ENCODE results near the gene KCNQ1. TPM values are rescaled to one million over a fixed set of nuclear protein-coding genes. Genes with fewer than 3 reads are reported as not detected.
A peak's percentile ranks its signal among the peaks of the same experiment; 100 is the strongest.

KCNQ1 gene
- total and polyA plus RNA-seq, 7 experiments from 2014 or later: 14.7 to 46.4 (median 36.9) TPM

DNA sequence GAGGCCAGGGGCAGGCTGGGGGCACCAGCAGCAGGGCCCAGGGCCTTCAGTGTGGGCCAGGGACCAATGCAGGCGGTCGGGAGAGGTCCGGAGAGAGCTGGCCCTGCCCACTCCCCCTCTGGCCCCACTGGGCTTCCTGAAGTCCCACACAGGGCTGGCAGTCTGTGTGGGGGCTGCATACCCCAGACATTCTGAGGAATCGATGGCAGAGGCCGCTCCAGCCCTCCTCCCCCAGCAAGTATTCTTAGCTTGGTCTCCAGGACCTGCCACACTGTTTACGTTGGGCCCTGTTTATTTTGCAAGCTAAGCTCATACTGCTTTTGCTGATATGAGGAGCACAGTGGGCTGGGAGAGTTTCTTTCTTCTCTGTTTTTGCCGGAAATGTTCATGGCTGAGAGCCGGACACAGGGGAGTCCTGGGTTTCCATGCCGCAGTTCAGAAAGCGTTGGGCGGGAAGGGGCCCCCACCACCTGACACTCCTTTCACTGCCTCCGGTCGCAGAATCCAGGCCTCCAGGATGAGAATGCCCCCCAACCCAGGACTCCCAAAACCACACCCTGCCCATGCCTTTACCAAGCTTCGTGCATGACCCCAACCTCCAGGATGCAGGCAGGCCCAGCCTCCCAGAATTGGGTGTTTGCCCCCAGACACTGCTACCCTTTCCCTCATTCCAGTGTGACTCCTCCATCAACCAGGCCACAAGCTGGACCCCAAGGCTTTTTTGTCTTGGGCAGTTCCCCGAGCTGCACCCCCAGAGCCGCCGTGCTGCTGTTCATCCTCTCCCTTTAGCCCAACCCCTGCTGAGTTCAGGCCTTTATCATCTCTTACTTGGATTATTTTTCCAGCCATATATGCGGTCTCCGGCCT is 336.8 kb downstream of the KCNQ1 start:
- H3K27me3 ChIP-seq (ENCODE audit: control insufficient read depth in 2 of 2, insufficient read depth in 2 of 2, low read length in 2 of 2): no peaks in the 10 kb centered on the region
- Mint-ChIP-seq H3K36me3 (peaks cover 0 to 32% (median 18%) of the 10 kb centered on the region in 5 donors), H3K4me3 (no peak overlapping the region), H3K4me1 (peaks cover 0 to 11% (median 1%) of the 10 kb centered on the region in 7 donors), H3K9me3 (peaks cover 0 to 2% (median 0%) of the 10 kb centered on the region in 11 donors), H3K27ac (peak overlapping the region in 1 of 9 donors; percentile 8), H3K27me3 (peaks cover 0 to 22% (median 0%) of the 10 kb centered on the region in 5 donors)
- H3K4me1 ChIP-seq (ENCODE audit: control insufficient read depth in 2 of 2, insufficient read depth in 2 of 2, low read length in 2 of 2): no peaks in the 10 kb centered on the region
- H3K4me3 ChIP-seq (ENCODE audit: low read length): no peak overlapping the region
- ChIA-PET POLR2A (no interaction called here), CTCF (no interaction called here)
- intact Hi-C loops (cut with micrococcal nuclease): no loop called here
- peaks cover 0 to 30% (median 0%) of the 10 kb centered on the region in 3 experiments for H3K36me3 ChIP-seq (ENCODE audit: control insufficient read depth in 2 of 3, insufficient read depth in 3 of 3, low read length in 3 of 3)
- H3K9me3 ChIP-seq (ENCODE audit: control insufficient read depth in 2 of 3, low read length in 3 of 3): no peaks in the 10 kb centered on the region
- no peak overlapping the region for H3K27ac ChIP-seq (ENCODE audit: low read depth, low read length)
- DNase-seq (peak in 2 of 9 donors; percentile 3 to 12), ATAC-seq (no peak)

DNA sequence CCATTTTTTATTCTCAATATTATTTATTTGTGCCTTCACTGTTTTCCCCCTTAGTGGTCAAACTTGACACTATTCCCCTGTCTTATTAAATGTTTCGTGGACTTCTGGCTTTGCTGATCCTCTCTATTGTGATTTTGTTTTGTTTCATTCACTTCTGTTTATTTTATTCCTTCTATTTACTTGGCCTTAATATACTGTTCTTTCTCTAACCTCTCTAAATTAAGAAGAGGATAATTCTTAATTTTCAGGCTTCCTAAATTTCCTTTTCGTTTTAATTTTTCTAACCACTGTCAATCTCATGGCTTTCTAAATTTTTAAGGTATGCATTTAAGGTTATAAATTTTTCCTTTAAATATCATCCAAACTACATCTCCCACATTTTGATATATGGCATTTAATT is 338.0 kb downstream of the KCNQ1 start:
- POLR2A ChIA-PET: no interaction called here
- H3K27me3 ChIP-seq (ENCODE audit: control insufficient read depth in 2 of 2, insufficient read depth in 2 of 2, low read length in 2 of 2): no peaks in the 10 kb centered on the region
- H3K36me3 Mint-ChIP-seq: peaks cover 0 to 25% (median 18%) of the 10 kb centered on the region in 5 donors

DNA sequence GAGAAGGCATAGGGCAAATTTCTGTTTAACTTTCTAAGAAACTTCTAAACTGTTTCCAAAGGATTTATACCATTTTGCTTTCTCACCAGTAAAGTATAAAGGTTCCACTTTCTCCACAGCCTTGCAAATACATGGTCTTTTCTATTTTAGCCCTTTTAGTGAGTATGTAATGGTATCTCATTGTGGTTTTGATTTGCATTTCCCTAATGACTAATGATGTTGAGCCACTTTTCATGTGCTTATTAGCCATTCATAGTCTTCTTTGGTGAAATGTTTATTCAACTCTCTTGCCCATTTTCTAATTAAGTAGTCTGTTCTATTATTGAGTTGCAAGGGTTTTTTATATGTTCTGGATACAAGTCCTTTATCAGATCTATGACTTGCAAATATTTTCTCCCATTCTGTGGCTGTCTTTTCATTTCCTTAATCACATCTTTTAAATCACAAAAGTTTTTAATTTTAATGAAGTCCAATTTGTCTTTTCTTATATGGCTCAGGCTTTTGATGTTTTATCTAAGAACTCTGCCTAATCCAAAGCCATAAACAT is 338.8 kb downstream of the KCNQ1 start:
- no peak overlapping the region for H3K27ac Mint-ChIP-seq
- DNase-seq: no peak

More for the DNA sequence above, 338.0 kb downstream of the KCNQ1 start:
- Histone ChIP-seq H3K9me3 (ENCODE audit: control insufficient read depth in 2 of 3, low read length in 3 of 3) (no peaks in the 10 kb centered on the region), H3K4me3 (ENCODE audit: low read length) (no peak overlapping the region), H3K36me3 (ENCODE audit: control insufficient read depth in 2 of 3, insufficient read depth in 3 of 3, low read length in 3 of 3) (peaks cover 0 to 22% (median 0%) of the 10 kb centered on the region in 3 experiments), H3K4me1 (ENCODE audit: control insufficient read depth in 2 of 2, insufficient read depth in 2 of 2, low read length in 2 of 2) (no peaks in the 10 kb centered on the region), H3K27ac (ENCODE audit: low read depth, low read length) (no peak overlapping the region)
- CTCF ChIA-PET: no interaction called here
- intact Hi-C loops (cut with micrococcal nuclease): no loop called here
- H3K9me3 Mint-ChIP-seq: peaks cover 0 to 2% (median 0%) of the 10 kb centered on the region in 11 donors
- peaks cover 0 to 11% (median 1%) of the 10 kb centered on the region in 7 donors for H3K4me1 Mint-ChIP-seq
- ATAC-seq (no peak), DNase-seq (no peak)
- H3K4me3 Mint-ChIP-seq: no peak overlapping the region
- H3K27ac Mint-ChIP-seq: peak overlapping the region in 2 of 9 donors; percentile 14 to 19
- peaks cover 0 to 27% (median 0%) of the 10 kb centered on the region in 5 donors for H3K27me3 Mint-ChIP-seq

DNA sequence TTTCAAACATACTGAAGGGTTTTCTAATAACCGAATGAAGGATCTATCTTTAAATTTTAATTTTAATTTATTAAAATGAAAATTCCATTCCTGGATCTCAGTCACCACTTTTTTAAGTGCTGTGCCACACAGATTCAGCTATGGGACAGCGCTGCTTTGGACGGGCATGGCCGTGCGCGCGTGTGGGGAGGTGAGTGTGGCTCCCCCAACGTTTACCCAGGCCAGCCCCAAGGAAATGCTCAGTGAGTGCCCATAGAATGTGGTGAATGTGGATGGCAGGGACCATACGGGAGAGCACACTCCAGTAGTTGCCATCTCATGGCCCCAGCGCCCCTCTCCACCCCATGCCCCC is 343.0 kb downstream of the KCNQ1 start:
- Mint-ChIP-seq H3K27me3 (peaks cover 0 to 29% (median 0%) of the 10 kb centered on the region in 5 donors), H3K36me3 (peaks cover 0 to 15% (median 10%) of the 10 kb centered on the region in 5 donors), H3K27ac (no peak overlapping the region), H3K9me3 (no peaks in the 10 kb centered on the region), H3K4me3 (no peak overlapping the region), H3K4me1 (peaks cover 0 to 18% (median 6%) of the 10 kb centered on the region in 7 donors)
- ChIA-PET CTCF (no interaction called here), POLR2A (no interaction called here)
- Histone ChIP-seq H3K4me3 (ENCODE audit: low read length) (no peak overlapping the region), H3K27me3 (ENCODE audit: control insufficient read depth in 2 of 2, insufficient read depth in 2 of 2, low read length in 2 of 2) (no peaks in the 10 kb centered on the region), H3K4me1 (ENCODE audit: control insufficient read depth in 2 of 2, insufficient read depth in 2 of 2, low read length in 2 of 2) (no peaks in the 10 kb centered on the region), H3K27ac (ENCODE audit: low read depth, low read length) (no peak overlapping the region), H3K9me3 (ENCODE audit: control insufficient read depth in 2 of 3, low read length in 3 of 3) (no peaks in the 10 kb centered on the region), H3K36me3 (ENCODE audit: control insufficient read depth in 2 of 3, insufficient read depth in 3 of 3, low read length in 3 of 3) (no peaks in the 10 kb centered on the region)
- intact Hi-C loops (cut with micrococcal nuclease): no loop called here
- ATAC-seq (no peak), DNase-seq (no peak)

More for the DNA sequence above, 338.8 kb downstream of the KCNQ1 start:
- peaks cover 0 to 27% (median 0%) of the 10 kb centered on the region in 5 donors for H3K27me3 Mint-ChIP-seq
- ATAC-seq: peak; percentile 37
- Histone ChIP-seq H3K27me3 (ENCODE audit: control insufficient read depth in 2 of 2, insufficient read depth in 2 of 2, low read length in 2 of 2) (no peaks in the 10 kb centered on the region), H3K9me3 (ENCODE audit: control insufficient read depth in 2 of 3, low read length in 3 of 3) (no peaks in the 10 kb centered on the region), H3K36me3 (ENCODE audit: control insufficient read depth in 2 of 3, insufficient read depth in 3 of 3, low read length in 3 of 3) (peaks cover 0 to 14% (median 0%) of the 10 kb centered on the region in 3 experiments), H3K4me1 (ENCODE audit: control insufficient read depth in 2 of 2, insufficient read depth in 2 of 2, low read length in 2 of 2) (no peaks in the 10 kb centered on the region), H3K4me3 (ENCODE audit: low read length) (no peak overlapping the region), H3K27ac (ENCODE audit: low read depth, low read length) (no peak overlapping the region)
- ChIA-PET CTCF (no interaction called here), POLR2A (no interaction called here)
- H3K36me3 Mint-ChIP-seq: peaks cover 0 to 23% (median 18%) of the 10 kb centered on the region in 5 donors
- intact Hi-C loops (cut with micrococcal nuclease): no loop called here
- peaks cover 0 to 11% (median 1%) of the 10 kb centered on the region in 7 donors for H3K4me1 Mint-ChIP-seq
- peaks cover 0 to 2% (median 0%) of the 10 kb centered on the region in 11 donors for H3K9me3 Mint-ChIP-seq
- no peak overlapping the region for H3K4me3 Mint-ChIP-seq

DNA sequence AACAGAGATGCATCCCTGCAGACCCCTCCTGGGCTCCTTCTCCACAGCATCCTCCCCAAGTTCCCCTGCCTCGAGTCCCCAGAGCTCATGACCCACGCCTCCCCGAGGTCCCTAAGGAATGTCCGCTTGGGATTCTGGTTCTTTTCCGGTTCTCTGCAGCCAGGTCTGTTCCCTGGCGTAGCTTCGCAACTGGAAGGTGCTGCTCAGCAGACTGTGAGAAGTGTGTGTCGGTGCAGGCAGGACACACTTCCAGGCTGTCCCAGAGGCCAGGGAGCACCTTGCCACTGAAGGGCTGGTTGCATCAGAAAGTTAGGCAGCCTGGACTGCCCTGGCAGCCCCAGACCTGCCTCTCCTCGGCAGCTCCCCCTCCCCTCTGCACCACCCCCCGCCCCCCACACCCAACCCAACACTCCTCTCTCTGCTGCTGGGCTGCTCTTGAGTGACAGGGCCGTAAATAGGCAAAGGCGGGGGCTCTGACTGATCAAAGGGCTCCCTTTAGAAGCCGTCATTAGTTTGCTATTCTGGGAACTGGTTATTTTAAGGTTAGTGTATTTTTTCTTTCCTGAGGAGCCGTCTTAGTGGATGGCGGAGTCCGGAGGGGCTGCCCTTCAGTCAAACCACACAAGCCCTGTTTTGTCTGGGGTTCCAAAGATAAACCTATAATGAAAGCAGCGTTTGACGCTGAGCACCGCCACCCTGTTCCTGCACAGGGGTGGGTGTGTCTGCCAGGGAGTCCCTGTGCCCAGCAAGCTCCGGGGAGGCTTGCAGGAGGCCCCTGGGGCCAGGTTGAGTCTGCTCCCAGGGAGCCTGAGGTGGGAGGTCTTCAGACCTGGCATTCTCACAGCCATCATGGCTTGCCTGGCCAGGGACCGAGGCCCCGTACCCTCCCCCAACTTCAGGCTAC is 343.6 kb downstream of the KCNQ1 start:
- ATAC-seq: no peak
- peak in 2 of 9 donors; percentile 1 to 15 for DNase-seq
- Mint-ChIP-seq H3K27ac (peak overlapping the region in 1 of 9 donors; percentile 28), H3K4me3 (no peak overlapping the region), H3K36me3 (peaks cover 0 to 11% (median 8%) of the 10 kb centered on the region in 5 donors), H3K9me3 (no peaks in the 10 kb centered on the region), H3K4me1 (peaks cover 0 to 13% (median 5%) of the 10 kb centered on the region in 7 donors), H3K27me3 (peaks cover 0 to 26% (median 0%) of the 10 kb centered on the region in 5 donors)
- no peaks in the 10 kb centered on the region for H3K36me3 ChIP-seq (ENCODE audit: control insufficient read depth in 2 of 3, insufficient read depth in 3 of 3, low read length in 3 of 3)
- no peak overlapping the region for H3K27ac ChIP-seq (ENCODE audit: low read depth, low read length)
- intact Hi-C loops (cut with micrococcal nuclease): no loop called here
- H3K4me1 ChIP-seq (ENCODE audit: control insufficient read depth in 2 of 2, insufficient read depth in 2 of 2, low read length in 2 of 2): no peaks in the 10 kb centered on the region
- H3K27me3 ChIP-seq (ENCODE audit: control insufficient read depth in 2 of 2, insufficient read depth in 2 of 2, low read length in 2 of 2): no peaks in the 10 kb centered on the region
- no peaks in the 10 kb centered on the region for H3K9me3 ChIP-seq (ENCODE audit: control insufficient read depth in 2 of 3, low read length in 3 of 3)
- no peak overlapping the region for H3K4me3 ChIP-seq (ENCODE audit: low read length)
- ChIA-PET POLR2A (no interaction called here), CTCF (interaction anchor here (0.7 kb wide), 1 partner anchor 1469 kb away, joined by 3 read pairs; no protein-coding TSS in a partner anchor)

DNA sequence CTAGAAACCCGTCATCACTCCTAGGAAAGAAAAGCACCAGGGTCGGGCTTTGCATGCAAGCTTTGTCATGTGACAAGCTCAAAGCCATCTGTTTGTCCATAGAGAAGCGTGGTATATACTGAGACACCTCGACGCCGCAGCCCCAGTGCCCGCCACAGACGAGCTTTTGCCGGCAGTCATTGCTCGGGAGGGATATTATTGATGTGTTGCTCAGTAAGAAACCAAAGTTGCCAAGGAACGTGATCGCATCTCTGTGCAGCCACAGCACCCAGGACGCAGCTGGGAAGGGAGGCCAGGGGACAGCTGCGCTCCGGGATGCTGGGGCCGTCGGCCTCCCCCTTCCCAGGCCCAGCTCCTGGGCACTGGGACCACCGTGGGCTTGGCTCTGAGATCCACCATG is 344.5 kb downstream of the KCNQ1 start:
- Mint-ChIP-seq H3K4me3 (peak overlapping the region in 3 of 10 donors; percentile 29 to 83 (median 45)), H3K4me1 (peaks cover 0 to 13% (median 5%) of the 10 kb centered on the region in 7 donors), H3K36me3 (peaks cover 0 to 15% (median 8%) of the 10 kb centered on the region in 5 donors), H3K27me3 (peaks cover 0 to 19% (median 0%) of the 10 kb centered on the region in 5 donors), H3K27ac (peak overlapping the region in 1 of 9 donors; percentile 43), H3K9me3 (no peaks in the 10 kb centered on the region)
- no peaks in the 10 kb centered on the region for H3K36me3 ChIP-seq (ENCODE audit: control insufficient read depth in 2 of 3, insufficient read depth in 3 of 3, low read length in 3 of 3)
- no peaks in the 10 kb centered on the region for H3K4me1 ChIP-seq (ENCODE audit: control insufficient read depth in 2 of 2, insufficient read depth in 2 of 2, low read length in 2 of 2)
- DNase-seq (no peak), ATAC-seq (no peak)
- intact Hi-C loops (cut with micrococcal nuclease): no loop called here
- no peaks in the 10 kb centered on the region for H3K27me3 ChIP-seq (ENCODE audit: control insufficient read depth in 2 of 2, insufficient read depth in 2 of 2, low read length in 2 of 2)
- POLR2A ChIA-PET: no interaction called here
- CTCF ChIA-PET: no interaction called here
- no peak overlapping the region for H3K27ac ChIP-seq (ENCODE audit: low read depth, low read length)
- H3K9me3 ChIP-seq (ENCODE audit: control insufficient read depth in 2 of 3, low read length in 3 of 3): no peaks in the 10 kb centered on the region
- no peak overlapping the region for H3K4me3 ChIP-seq (ENCODE audit: low read length)

All from naive thymus-derived CD4-positive, alpha-beta T cell (primary cell).